HG03095 (cell line): Measurements from ENCODE around the gene SPEM3.

Experiments used
- ATAC-seq: cut with Tn5 transposase; IDR thresholded peaks from one replicate; pipeline ENCODE4 v1.9.1; 2021; ENCODE audit warnings: moderate library complexity; ENCODE audit not compliant: unreplicated experiment

SPEM3 gene

GRCh38 chr17:7419819-7420610 is 8.6 kb upstream of the SPEM3 start, which contains the start of gene SPEM1:
TSS of gene SPEM1 (plus strand) at chr17:7420324. CDS start at chr17:7420385, 61 bp downstream.
- no peak for ATAC-seq

- no peak for ATAC-seq
These were observed 7.5 kb upstream of the SPEM3 start for GRCh38 chr17:7421186-7421585.

- ATAC-seq, result no peak
These were observed 5.0 kb upstream of the SPEM3 start for GRCh38 chr17:7423679-7424078.

- no peak for ATAC-seq
These were observed 3.3 kb upstream of the SPEM3 start, which contains the start of gene SPEM2 for GRCh38 chr17:7425316-7425715. TSS of gene SPEM2 (plus strand) at chr17:7425616. CDS start at chr17:7425689, 73 bp downstream.

- ATAC-seq, result no peak
These were observed 2.9 kb upstream of the SPEM3 start for GRCh38 chr17:7425756-7426155.

GRCh38 chr17:7426203-7426863 is 2.3 kb upstream of the SPEM3 start:
- no peak for ATAC-seq

- ATAC-seq, result no peak
These were observed 1.7 kb upstream of the SPEM3 start for GRCh38 chr17:7426896-7427489.

GRCh38 chr17:7427549-7427948 is 1.1 kb upstream of the SPEM3 start:
- ATAC-seq, result no peak

- ATAC-seq, result no peak
These were observed 1.1 kb downstream of the SPEM3 start for GRCh38 chr17:7429722-7430121.

- no peak for ATAC-seq
These were observed 2.6 kb downstream of the SPEM3 start for GRCh38 chr17:7431231-7431630.

- no peak for ATAC-seq
These were observed 3.6 kb downstream of the SPEM3 start for GRCh38 chr17:7432296-7432695.

- ATAC-seq, result peak; percentile 23
These were observed 7.3 kb downstream of the SPEM3 start for GRCh38 chr17:7435676-7436555.

- ATAC-seq, result no peak
These were observed 8.1 kb downstream of the SPEM3 start for GRCh38 chr17:7436556-7437368.

- no peak for ATAC-seq
These were observed 8.8 kb downstream of the SPEM3 start for GRCh38 chr17:7437369-7437863.

- ATAC-seq, result no peak
These were observed 9.4 kb downstream of the SPEM3 start for GRCh38 chr17:7437950-7438614.

GRCh38 chr17:7438656-7439460 is 10.2 kb downstream of the SPEM3 start:
- no peak for ATAC-seq

GRCh38 chr17:7439462-7440112 is 10.9 kb downstream of the SPEM3 start, which contains the start of gene FGF11:
TSS of gene FGF11 (plus strand) at chr17:7439512. CDS start at chr17:7439621, 109 bp downstream.
- ATAC-seq, result no peak
